Stimulated activated CD4-positive, alpha-beta T cell treated with anti-CD3 and anti-CD28 coated beads, Interleukin-1b, Interleukin-23, amount 100 ng/mL, for 48 hours (primary cell): ENCODE measurements around the gene ARHGEF26.

ENCODE experiments used
- DNase-seq: peaks from one replicate; pipeline ENCODE4 v3.0.0-alpha.2; 2020

ARHGEF26 gene

DNA sequence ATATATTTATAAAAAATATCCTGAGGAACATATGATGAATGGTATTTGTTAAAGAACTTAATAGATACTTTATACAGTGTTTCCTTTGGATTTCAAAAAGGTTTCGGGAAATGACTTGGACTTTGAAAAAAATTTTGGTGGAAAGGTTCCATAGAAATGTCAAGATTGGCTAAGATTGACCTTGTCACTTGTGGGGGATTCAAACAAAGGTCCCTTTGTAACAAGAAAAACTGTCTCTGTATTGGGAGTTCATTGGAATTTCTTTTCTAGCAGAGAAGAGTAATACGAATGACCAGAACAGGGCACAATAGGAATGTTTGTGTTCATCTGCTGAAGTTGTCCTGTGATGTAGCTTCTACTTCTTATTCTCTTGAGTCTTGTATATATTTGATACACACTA is 43.2 kb downstream of the ARHGEF26 start:
- DNase-seq, result no peak

DNA sequence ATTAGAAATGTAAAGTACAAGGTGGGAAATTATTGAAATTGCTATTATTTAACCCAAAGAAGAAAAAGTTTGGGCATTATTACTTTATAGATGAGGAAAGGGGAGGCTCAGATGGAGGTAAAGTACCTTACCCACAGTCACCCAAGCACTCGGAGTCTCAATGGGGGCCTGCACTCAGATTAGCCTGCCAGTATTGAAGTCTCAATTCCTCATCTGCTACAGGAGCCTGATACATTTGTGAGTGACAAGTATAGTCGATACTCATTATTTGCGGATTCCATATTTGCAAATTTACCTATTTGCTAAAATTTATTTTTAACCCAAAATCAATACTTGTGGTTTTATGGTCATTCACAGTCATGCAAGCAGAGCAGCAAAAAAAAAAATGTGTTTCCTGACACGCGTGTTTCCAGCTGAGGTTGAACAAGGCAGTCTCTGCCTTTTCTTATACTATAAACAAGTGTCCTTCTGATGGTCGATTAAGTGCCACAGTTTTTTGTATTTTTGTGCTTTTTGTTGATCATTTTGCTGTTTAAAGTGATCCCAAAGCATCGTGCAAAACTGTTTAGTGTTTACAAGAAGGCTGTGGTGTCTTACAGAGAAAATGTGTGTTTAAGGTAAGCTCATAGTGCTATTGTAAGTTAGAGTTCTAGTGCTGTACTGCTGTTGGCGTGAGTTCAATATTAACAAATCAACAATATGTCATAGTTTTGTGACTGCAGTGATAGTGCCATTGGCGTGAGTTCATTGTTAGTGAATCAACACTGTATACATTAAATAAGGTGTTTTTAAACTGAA is 48.0 kb downstream of the ARHGEF26 start:
- DNase-seq, result no peak

DNA sequence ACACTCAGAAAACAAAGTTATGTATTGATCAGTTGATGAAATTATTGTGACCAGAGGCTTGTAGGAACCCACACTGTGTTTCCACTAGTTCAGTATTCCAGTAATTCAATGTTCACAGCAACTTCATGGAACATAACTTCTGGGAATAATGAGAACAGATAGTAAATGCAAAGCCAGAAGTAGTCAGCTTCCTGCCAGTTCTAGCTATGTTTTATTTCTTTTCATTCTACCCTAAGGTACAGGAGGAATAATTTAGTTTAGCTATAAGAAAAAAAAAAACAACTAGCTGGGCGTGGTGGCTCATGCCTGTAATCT is 48.6 kb downstream of the ARHGEF26 start:
- no peak for DNase-seq

DNA sequence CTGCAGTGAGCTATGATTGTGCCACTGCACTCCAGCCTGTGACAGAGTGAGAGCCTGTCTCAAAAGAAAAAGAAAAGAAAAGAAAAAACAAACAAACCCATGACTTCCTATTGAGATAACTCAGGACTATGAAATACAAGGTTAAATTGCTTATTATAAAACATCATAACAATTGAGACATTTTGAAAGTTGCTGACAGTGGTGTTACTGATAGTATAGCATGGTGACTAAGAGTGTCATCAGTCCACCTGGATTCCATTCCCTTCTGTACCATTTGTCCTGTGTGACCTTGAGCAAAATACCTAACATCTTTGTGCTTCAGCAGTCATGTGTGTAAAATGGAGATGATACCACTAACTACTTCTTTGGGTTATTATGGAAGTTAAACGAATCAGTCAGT is 49.1 kb downstream of the ARHGEF26 start:
- no peak for DNase-seq

DNA sequence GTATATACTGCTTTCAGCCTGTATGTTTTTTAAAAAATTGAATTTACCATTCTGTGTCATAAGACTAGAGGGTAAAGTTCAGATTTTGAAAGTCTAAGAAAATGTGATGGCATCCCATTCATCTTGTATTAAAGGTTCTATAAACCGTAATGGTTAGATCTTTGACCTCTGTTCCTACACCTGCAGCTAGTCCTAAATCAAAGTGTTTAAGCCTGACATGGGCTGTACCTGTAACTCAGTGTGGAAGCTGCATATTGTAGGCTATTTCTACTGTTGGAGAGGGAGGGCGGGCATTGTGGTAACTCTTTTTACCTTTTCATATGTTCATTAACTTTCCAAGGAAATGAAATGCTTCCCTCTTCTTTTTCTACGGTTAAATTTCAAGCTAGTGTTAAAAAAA is 53.9 kb downstream of the ARHGEF26 start:
- DNase-seq, result no peak

DNA sequence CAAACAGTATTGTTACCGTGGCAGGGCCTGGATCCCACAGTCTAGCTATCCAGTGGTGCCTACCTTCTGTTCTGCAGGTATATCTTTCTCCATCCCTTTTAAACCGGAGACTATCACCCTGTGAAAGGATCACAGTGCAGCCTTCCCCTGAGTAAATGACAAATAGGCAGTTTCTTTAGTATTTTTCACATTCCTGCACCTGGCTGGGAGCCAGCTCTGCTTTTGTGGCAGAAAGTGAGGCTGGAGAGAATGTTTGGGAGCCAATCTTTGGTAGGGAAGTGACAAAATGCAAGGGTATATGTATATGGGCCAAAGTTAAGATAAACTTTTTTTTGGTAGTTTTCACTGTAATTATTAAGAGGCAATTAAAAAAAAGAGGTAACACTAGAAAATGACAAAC is 54.8 kb downstream of the ARHGEF26 start:
- DNase-seq, result no peak

DNA sequence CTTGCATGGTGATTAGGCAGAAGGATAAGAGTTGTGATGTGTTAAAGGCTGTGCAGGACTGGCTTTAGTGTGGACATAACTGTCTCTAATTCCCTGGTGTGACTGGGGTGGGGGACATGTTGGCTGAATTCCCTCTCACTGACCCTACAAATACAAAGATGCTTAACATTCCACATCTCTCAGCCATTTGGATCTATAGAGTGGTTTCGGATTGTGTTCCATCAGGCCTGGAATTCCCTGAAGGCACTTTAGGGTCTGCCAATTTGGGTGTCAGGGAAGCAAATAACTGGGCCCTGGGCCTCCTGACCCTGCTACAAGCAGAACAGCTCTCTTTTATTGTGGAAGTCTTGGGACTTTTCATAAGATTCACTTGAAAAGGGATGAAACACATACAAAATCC is 56.2 kb downstream of the ARHGEF26 start:
- no peak for DNase-seq

DNA sequence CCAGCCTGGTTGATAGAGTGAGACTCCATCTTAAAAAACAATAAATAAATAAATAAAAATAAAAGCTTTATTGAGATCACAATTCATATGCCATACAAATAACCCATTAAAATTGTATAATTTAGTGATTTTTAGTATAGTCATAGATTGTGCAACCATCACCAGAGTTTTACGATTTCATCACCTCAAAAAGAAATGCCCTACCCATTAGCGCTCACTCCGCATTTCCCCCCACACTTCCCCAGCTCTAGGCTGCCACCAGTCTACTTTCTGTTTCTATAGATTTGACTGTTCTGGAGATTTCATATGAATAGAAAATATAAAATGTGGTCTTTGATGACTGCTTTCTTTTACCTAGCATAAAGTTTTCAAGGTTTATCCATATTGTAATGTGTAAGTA is 57.0 kb downstream of the ARHGEF26 start:
- no peak for DNase-seq

DNA sequence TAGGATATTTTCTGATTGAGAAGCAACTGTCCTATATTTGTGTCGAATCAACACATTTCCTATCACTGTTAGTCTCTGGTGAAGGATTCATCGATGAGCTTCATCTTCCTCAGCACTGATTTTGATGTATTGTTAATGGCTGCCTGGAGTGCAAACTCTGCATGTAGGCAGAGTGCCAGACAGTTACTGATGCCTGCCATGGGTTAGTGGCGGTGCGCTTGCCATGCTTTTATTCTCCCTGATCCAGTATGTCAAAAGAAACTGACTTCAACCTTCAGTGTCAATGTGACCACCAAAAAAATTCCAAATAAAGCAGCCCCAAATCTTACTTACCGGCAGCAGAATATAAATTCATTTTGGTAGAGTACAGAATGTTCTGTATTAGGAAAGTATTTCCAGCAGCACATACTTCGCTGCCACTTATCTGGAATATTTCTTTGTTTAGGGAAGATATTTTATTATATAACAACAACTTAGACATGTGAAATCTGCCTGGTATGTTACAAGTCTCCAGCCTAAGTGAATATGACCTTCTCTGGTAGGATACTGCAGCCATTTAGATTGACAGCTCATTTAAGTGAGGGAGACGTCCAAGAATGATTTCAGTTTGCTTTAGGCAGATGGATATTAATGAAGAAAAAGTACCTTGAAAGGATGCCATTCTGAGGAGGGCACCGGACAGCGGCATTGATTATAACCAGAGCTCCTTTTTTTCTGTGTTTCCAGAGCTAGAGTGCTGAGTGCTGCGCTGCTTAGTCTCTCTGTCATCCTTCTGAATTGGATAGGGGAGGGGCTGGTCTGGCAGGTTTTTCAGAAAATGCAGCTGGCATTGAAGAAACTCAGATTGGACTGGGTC is 59.9 kb downstream of the ARHGEF26 start:
- DNase-seq, result no peak

DNA sequence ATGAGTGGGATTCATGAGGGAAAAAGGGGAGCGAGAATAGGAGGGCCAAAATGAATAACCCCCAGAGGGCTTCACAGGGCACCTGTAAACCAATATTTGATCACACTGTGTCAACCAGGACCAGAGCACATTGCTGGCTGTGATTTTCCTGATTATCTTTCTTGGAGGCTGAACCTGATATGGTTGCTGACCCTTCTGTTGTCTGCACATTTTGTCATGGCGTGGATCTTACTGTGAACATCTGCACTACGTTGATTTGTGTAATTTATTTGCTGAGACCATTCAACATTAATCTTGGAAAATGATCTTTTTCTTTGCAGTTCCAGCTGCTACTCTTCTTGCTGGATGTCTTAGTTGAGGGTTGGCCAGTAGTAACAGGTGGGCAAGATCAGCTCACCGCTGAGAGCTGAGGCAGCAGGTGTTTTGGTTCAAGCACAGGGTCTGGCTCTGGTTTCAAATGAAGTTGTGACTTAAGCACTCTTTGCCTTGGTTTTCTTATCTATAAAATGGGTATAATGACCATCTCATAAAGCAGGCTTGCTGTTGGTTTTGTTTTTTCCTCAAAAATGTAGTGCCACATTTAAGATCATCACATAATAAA is 61.2 kb downstream of the ARHGEF26 start:
- no peak for DNase-seq

DNA sequence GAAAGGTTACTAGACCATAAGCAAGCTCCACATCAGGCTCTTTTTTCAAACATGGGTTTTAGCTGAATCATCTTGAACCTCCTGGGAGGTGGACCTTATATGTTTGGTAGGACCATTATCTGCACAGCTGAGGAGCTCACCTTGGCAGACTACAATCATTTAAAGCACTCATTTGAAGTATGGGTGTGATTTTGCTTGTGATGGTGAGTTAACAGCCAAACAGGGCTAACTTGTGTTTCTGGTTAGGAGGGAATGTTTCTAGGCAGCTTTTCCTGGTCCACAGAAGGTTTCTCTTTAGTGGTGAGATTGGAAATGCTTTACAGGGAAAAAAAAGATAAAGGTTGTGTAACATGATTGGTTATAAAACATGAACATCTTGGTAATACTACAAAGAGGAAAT is 61.8 kb downstream of the ARHGEF26 start:
- no peak for DNase-seq

DNA sequence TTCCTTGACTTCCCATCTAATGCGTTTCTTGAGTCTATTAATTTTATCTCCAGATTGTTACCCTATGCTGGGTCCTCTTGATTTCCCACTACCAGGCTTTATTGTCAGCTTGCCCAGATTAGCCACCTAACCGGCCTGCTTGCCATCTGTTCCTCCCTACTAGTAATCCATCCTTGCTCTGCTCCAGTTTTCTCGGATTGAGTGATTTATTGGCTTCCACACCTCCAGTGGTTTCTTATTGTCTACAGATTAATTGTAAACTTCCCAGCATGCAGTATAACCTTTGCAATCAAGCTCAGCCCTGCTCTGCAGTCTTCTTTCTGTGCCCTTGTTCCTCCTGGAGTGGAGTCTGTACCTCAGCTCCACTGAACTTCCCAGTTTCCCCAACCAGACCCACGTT is 63.4 kb downstream of the ARHGEF26 start:
- no peak for DNase-seq

DNA sequence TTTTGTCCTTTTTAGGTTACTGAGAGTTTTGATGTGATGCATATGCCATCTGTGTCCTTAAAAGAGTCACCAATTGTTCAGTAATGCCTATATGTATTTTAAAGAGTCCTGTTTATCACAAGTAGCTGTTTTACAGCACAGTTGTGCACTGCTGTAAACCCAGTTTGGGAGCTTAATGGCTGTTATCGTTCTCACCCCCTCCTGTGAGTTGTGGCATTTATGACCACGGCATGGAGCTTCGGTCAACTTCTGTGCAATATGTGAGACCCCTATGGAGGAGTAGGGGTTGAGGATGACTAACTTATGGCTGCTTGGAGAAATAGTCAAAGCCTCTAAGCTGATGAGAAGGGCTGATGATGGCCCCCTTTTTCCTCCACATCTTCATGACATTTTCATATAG is 67.2 kb downstream of the ARHGEF26 start:
- no peak for DNase-seq

DNA sequence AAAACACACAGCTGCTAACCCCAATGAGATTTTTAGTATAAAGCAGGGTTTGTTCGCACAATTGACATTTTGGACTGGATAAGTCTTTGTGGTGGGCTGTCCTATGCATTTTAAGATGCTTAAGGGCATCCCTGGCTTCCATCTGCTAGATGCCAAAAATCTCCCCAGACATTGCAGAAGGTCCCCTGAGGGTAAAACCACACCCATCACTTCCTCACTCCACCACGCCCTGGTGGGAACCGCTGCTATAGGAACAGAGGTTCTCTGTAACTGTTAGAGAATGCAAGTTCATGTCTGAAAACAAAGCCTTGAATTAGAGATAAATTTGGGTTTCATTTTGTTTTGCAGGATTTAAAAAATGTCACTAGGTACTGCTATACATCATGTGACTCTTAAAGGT is 67.7 kb downstream of the ARHGEF26 start:
- no peak for DNase-seq

DNA sequence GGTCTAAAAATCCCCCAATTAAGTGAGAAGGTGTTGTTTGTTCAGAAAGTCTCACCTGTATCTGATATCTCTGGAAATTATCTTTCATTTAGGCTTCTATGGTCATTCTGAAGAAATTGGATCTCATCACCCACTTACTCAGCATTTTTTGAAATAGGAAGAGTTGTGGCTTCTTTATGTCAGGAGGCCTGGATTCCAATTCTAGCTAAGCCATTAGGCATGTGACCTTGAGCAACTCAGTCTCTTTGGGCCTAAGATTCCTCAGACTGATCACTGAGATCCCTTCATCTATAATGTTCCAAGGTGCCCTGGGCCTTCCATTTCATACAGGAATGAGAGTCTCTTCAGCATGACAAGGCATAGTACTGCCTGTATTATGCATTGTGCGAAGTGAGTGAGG is 70.3 kb downstream of the ARHGEF26 start:
- DNase-seq, result no peak

DNA sequence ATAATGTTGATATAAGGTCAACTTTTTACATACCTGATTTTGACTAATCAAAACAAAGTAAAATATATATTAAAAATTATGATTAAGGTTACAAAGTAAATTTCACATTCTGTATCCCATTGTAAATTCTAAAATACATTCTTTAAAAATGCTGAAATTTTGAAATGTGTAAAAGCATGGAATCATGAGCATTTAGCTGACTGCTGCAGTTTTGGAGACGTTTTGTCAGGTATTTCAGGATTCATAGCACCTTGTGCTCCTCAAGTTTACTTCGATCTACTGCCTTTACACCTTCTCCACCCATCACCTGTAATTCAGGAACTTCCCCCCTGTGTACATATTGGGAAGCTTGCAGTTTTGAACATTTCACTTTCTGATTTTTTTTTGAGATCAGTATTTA is 71.0 kb downstream of the ARHGEF26 start:
- DNase-seq, result no peak

DNA sequence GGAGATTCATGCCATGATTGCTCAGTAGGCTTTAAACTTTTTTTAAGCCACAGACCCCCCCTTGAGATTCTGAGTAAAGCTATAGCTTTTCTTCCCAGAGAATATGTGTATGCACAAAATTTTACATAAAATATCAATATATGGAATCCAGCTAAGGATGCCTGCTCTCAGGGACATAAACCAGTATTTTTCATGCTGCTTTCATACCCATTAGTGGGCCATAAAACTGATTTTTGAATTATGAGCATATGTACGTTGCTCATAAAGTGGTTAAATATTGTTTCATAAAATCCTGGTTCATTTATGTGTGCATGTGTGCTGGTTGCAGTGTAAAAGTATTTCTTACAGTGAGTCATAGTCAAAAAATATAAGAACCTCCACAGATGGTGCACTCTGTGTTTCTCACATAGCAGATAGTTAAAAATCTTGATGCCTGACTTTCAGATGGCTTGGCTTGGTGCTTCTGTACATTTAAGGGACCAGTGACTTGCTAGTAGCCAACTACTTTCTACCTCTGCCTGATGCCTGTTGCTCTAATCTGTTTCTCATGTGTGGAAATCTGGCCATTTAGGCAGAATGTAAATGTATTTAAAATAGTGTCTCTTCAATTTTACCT is 71.9 kb downstream of the ARHGEF26 start:
- DNase-seq, result no peak

DNA sequence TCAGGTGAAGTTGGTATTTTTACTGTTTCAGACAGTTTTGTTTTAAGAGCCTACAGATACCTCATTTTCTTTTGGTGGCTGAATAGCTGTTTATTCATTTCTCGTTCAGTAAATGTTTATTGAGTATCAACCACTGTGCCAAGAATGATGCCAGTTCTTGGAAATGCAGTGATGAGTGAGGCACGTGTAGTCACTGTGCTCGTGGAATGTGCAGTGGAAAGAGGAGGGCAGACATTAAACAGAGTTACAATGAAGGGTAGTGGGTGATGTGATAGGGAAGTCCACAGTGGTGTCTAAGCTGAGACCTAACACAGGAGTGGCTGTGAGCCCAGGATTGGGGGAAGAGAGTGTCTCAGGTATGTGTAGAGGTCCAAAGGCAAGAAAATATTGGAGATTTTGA is 73.7 kb downstream of the ARHGEF26 start:
- no peak for DNase-seq

DNA sequence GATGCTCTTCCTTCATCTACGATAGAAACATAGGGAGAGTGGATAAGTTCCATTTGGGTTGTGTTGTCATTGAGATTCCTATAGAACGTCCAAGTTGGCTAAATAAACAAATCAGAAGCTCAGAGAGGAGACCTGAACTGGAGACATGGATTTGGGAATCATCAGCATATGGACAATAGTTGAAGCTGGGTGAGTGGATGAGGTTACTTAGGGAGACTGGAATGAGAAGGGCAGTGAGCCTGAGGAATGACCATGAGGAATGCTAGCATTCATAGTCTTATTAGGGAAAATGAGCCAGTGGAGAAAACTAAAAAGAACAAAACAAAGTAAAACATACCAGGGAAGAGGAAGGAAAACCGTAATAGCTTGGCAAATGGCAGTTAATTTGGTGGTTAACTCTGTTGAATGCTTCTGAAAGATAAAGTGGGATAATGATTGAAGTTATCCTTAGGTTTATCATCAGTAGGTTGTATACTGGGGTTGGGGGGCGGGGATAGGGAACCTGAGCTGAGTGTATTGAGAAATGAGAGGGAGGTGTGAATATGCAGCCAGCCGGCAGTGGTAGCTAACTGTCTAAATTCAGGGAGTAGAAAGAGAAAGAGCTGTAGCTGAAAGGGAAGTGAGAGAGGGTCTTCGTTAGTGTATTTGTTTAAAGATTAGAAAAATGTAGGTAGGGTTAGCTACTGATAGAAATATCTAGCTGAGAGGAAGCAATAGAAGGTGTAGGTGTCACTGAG is 74.6 kb downstream of the ARHGEF26 start:
- no peak for DNase-seq

DNA sequence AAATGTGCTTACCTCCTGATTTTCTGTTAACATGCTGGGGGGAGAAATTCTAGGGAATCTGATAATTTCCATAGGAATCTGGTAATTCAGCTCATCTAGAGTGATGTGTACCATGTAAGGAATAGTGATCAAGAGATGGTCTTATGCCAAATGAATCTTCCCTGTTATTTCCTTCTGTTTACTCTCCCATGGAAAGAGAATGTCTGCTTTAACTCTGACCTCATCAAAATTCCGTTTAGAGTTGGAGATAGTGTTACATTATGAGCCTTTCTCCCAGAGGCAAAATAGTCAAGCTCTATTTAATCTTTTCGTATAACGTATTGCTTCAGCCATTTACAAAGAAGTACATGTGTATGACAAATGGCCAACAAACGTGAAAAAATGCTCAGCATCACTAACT is 76.6 kb downstream of the ARHGEF26 start:
- DNase-seq, result no peak

DNA sequence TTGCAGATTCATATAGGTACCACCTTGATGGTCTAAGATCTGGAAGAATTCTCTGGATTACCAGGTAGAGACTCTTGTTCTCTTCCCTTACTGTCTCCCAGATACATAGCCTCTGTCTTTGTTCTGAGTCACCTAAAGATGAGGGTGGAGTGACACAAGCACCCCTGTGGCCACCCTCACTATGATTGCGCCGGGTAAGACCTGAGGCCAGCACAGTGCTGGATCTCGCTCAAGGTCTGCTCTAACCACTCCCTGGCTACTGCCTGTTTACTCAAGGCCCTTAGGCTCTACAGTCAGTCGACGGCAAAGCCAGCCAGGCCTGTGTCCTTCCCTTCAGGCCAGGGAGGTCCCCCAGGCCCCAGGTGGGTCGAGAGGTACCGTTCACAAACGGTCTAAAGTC is 88.3 kb downstream of the ARHGEF26 start:
- DNase-seq, result no peak

DNA sequence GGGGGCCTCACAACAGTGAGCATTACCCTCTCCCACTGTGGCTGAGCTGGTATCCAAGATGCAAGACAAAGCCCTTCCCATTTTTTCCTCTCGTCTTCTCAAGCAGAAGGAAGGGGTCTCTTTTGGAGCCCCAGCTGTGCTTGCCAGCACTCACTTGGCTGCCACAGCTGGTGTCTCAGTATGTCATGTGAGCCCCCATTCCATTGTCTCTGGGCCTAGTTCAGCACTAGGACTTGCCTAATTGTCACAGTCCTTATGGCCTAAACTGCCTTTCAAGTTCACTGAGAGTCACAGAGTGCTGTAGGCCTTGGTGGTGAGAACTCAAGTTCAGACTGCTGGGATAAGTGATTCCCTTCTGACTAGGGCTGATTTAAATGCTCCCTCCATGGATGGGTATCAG is 89.8 kb downstream of the ARHGEF26 start:
- no peak for DNase-seq

DNA sequence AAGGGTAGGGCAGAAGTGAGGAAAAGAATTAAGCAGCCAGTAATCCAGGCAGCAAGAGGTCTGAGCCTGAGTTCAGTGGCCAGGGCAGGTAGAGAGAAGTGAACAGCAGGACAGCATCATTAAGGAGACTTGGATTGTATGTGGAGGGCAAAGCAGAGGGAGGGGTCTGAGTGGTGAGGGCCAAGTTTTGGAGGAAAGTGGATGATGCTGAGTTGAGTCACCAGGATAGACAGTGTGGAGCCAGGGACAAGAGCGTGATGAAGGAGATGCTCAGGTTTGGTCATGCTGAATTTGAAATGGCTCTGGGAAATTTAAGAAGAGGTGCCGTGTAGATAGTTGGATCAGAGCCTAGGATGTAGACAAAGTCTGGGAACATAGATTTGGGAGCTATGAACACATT is 93.1 kb downstream of the ARHGEF26 start:
- no peak for DNase-seq
